T-helper 1 cell treated with Interleukin-12 subunit alpha and Interleukin-12 subunit beta and Interleukin-4 antibody, amounts not matched to agents 30 ng/mL and 1 ng/mL, for 36 hours (primary cell): ENCODE measurements around the gene BIRC3. TPM values are rescaled to one million over a fixed set of nuclear protein-coding genes. Genes with fewer than 3 reads are reported as not detected.
"Not testable (repeated sequence)": the region's sequence is repeated elsewhere in the genome, so short reads cannot be mapped to it uniquely, and the experiment has no call there.

Experiments
- intact Hi-C: fragments of 100-400 bp; cut with micrococcal nuclease; formaldehyde crosslinking; loops from one replicate; pipeline ENCODE4 v1.15.1; 2024
- total RNA-seq: library from RNA; stranded (reverse); gene quantifications from 2 replicates; pipeline ENCODE4 v1.2.3, GENCODE V29; 2022

The BIRC3 gene
- total RNA-seq, 1 donor from 2014 or later, result 208 TPM

DNA sequence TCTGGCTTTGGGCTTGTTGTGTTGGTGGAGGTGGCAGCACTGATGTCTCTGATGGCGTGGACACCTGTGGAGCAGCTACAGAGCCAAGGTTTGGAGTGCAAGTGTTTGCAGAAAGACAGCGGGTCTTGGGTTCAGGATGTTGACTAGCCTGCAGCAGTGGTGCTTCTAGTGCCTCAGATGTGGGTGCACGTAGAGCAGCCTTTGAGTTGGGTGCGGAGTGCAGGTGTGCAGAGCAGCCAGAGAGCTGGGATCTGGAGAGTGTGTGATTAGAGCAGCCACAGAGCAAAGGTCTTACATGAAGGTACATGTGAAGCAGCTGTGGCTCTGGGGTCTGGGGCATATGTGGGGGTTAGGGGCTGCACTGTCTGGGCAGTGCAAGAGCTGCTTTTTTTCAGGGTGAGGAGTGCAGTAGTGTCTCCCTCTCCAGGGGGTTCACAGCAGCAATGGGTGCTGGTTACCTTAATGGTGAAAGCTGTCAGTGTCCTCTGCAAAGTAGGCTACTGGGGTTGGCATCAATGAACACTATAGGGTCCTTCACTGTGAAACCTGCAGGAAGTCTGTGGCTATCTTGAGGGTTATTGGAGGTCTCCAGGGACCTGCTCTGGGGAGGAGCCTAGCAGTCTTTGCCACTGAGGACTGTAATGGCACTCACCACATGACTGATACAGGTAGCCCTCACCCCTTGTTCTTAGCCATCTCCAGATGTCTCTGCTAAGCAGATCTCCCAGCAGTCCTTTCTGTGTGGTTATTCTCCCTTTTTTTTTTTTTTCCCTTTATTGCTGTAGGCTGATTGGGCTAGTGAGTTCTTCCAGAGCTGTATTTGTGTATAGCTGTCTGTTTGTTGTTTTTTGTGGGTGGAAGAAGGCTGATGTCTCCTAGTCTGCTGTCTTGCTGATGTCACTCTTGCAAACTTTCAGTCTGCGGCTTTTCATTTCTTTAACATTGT, 44.1 kb downstream of the BIRC3 start:
- intact Hi-C loops, result loop anchor here (1.0 kb wide), 2 partner anchors 8 to 14 kb away; partner anchors contain the start of gene BIRC2

- intact Hi-C loops, result no loop called here
Observed at GRCh38 chr11:102364991-102365390, 47.7 kb downstream of the BIRC3 start.

DNA sequence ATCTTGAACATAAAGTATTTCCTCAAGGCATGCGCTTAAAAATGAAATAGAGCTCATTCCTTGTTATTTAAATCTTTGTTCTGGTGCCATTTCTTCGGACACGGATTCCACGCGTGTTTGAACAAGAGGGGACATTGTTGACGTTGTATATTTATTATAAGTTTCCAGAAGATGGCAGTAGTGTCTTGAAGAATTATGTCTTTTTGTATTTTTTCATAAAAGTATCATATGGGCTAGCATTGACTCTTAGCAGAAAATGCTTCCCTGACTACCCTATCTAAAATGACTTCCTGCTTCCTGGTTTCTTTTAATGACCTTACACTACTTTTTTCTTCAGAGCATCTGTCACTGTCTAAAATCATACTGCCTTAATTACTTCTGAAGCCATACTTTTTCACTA, 50.1 kb downstream of the BIRC3 start:
- intact Hi-C loops, result loop anchor here (1.0 kb wide), 3 partner anchors 128 to 299 kb away; no protein-coding TSS in a partner anchor

DNA sequence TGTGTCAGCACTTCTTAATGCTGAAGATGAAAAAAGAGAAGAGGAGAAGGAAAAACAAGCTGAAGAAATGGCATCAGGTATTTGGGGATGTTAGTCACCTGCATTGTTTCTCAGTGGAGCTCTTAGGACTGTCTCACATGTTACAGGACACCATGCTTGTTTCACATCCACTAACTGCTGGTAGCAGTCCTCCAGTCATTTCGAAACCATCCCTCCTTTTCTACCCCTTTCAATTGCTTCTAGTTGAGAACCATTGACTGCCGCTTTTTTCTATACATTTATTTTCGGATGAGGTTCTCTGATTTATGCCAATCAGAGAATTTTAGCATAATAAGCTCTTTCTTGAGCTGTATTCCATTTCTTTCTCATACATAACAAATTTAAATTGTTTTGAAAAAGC, 51.2 kb downstream of the BIRC3 start:
- intact Hi-C loops, result no loop called here

GRCh38 chr11:102374633-102375424, 57.5 kb downstream of the BIRC3 start:
- intact Hi-C loops, result not testable (repeated sequence)

GRCh38 chr11:102375720-102376399, 58.6 kb downstream of the BIRC3 start:
- intact Hi-C loops, result no loop called here

GRCh38 chr11:102377891-102378290, 60.6 kb downstream of the BIRC3 start:
- intact Hi-C loops, result no loop called here

DNA sequence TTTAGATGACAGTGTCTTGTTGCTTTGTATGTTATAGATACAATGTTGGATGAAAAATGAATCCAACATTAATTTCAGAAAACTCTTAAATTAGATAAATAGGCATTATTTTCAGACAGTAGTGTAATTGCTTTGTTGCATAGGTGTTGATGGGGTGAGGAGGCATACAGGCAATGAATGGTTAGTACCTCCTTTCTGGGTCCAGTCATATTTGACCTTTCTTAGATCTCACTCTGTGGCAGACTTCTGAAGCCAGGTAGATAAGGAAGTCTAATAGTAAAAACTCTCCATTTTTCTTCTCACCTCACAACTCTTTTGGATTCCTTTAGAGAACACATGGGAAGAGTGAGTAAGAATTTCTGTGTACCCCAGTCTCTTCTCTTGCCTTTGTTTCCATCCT, 61.5 kb downstream of the BIRC3 start:
- intact Hi-C loops, result no loop called here

DNA sequence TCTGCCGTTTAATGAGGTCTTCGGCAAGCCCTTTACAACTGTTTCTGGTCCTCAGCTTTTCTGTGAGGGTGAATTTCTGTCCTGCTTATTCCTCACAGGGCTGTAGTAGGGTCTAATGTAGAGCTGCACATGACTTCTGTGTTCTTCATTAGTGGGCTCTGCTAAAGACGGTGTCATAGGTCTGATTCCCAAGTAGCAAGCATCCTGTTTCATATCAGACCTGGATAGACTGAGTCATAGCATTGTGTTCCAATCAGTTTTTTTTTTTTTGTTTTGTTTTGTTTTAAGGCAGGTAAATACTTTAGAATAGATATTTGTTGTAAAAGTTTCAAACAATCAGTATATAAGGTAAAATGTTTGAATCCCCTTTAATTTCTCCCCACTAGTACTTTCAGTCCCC, 65.1 kb downstream of the BIRC3 start:
- intact Hi-C loops, result no loop called here

DNA sequence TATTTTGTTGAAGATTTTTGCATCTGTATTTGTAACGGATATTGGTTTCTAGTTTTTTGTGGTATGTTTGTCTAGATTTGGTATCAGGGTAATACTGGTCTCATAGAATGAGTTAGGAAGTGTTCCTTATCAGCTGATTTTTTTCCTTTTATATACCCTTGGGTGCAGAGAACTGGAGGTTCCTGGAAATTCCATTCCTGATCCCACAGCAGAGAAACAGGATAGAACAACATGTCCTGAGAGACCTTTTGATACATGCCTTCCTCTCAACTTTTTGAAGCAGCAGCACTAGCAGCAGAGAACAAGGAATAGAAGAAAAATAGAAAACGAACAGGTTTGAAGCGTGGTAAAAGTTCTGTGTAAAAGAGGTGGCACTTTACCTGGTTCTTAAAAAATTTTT, 66.6 kb downstream of the BIRC3 start:
- intact Hi-C loops, result no loop called here

DNA sequence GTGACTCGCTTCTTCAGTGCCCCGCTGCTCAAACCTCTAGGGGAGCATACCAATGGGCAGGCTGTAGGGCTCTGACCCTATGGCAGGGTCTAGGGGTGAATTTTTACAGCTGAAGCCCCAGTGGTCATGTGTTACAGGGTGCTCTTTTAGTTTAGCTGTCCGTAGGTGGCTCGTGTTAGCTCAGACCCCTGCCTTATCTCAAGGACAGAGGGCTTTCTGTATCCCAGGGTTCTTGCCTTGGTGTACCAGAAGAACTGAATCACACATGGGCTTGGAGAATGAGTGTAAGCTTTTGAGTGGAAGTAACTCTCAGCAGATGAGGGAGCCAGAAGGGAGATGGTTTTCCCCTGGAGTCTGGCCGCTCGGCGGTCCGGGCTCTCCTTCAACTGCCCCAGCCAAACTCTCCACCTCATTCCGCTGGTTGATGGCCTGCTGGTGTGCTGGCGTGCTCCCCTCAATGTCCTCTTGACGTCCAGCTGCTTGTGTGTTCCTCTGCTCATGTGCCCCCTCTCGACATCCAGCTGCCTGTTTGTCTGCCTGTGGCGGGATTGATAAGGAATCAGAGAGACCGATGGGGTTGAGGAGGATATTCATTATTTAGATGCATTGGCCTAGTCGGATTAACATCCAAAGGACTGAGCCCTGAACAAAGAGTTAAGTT, 67.3 kb downstream of the BIRC3 start:
- intact Hi-C loops, result no loop called here

DNA sequence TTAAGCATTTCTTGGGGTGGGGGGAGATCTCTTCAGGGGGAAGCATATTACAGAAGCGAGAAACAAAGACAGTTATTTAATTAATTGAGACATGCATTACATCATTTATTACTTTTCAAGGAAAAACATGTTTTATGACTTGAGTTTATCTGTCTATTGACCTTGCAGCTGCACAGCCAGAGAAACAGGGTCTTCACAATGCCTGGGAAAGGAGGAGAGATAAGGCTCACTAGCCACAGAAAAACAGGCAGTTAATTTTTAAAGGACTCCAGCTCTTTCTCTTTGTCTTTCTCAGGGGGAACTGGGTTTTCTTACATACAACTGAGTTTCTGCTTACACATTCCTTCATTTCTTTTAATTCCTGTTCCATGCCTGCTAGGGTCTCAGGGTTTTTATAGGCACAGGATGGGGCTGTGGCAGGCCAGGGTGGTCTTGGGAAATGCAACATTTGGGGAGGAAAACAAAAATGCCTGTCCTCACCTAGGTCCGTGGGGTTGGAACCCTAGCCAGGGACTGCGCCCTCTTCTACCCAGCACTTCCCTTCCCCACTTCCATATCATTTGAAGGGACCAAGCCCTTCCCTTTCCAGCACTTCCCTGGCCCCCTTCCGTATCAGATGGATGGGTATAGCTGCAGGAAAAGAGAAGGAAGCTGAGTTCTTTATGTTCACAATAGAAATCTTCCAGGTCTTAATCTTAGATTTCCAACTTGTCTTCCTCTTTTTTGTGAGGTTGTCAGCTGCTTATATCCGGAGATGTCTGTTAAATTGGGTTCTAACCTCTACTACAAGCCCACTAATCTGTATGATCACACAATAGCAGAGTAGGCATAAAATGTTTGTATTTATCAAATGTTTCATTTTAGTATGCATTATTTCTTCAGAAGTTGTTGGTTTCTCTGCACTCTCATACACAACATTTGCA, 68.1 kb downstream of the BIRC3 start:
- intact Hi-C loops, result no loop called here

DNA sequence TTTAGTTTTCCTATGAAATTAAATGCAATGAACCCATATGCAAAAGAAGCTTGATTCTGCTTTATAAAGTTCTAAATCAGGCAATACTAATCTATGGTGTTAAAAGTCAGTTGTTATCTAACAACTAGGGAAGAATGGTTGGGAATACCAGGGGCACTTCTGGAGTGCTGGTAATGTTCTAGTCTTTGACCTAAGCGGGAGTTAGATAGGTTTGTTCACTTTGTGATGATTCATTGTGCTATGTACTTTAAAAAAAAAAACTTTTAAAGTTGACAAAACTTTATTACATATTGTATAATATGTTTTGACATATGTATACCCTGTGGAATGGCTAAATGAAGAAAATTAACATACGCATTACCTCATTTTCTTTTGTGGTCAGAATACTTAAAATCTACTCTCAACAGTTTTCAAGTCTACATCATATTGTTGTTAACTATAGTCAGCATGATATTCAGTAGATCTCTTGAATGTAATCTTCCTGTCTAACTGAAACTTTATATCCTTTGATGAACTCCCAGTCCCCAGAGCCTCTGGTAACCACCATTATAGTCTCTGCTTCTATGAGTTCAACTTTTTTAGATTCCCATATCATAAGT, 69.0 kb downstream of the BIRC3 start:
- intact Hi-C loops, result no loop called here

DNA sequence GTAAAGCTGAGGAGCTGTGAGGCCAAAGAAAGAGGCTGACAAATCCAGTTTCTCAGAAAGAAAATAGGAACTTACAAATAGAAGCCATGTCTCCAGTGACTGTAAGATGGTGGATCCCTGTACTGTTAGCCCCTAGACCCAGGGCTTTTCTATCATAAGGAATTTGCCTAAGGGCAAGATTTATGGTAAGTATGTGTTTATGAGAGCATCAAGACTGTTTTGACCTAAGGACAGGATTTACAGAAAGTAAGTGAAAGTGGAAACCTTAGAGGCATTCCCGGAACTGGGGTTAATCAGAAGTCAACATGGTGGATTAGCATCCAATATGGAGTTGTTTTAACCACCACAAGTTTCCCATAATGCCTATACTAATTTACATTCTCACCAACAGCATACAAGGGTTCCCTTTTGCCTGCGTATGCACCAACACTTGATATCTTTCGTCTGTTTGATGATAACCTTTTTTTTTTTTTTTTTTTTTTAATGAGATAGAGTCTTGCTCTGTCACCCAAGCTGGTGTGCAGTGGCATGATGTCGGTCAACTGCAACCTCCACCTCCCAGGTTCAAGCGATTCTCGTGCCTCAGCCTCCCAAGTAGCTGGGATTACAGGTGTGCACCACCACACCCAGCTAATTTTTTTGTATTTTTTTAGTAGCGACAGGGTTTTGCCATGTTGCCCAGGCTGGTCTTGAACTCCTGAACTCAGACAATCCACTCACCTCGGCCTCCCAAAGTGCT, 69.9 kb downstream of the BIRC3 start:
- intact Hi-C loops, result no loop called here

Other genes with a start within 250 kb of the BIRC3 start
- 0.10 TPM in 1 of 2 replicates, not detected in the other for gene YAP1, start 207.0 kb upstream of the BIRC3 start, total RNA-seq
- gene BIRC2, start 29.7 kb downstream of the BIRC3 start, total RNA-seq, result 35.0 and 36.9 TPM in 2 replicates
- gene TMEM123, start 135.3 kb downstream of the BIRC3 start, total RNA-seq, result 359 and 361 TPM in 2 replicates
- not detected in 2 replicates for gene MMP7, start 213.3 kb downstream of the BIRC3 start, total RNA-seq